ENCODE results near the gene ADCY4.

ADCY4 gene

DNA sequence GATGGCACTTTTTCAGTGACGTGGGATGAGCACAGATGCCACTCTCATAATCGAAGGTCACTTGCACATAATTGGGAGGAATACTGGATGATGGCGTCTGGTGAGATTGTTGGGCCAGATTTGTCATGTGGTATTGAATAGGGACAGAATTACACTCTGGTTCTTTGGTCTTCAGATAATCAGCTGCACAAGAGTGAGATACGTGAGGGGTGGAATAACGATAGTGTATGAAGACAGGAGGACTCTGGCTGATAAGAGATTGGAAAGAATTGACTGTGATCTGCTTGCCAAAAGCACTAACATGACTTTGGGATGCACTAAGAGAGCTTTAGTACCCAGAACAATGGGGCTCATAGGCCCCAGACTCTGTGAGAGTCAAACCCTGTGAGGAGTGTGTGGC lies 56.4 kb downstream of the ADCY4 start:
- DNase-seq (ENCODE audit: low read depth): no peak
- TF ChIP-seq, protein P1, sequence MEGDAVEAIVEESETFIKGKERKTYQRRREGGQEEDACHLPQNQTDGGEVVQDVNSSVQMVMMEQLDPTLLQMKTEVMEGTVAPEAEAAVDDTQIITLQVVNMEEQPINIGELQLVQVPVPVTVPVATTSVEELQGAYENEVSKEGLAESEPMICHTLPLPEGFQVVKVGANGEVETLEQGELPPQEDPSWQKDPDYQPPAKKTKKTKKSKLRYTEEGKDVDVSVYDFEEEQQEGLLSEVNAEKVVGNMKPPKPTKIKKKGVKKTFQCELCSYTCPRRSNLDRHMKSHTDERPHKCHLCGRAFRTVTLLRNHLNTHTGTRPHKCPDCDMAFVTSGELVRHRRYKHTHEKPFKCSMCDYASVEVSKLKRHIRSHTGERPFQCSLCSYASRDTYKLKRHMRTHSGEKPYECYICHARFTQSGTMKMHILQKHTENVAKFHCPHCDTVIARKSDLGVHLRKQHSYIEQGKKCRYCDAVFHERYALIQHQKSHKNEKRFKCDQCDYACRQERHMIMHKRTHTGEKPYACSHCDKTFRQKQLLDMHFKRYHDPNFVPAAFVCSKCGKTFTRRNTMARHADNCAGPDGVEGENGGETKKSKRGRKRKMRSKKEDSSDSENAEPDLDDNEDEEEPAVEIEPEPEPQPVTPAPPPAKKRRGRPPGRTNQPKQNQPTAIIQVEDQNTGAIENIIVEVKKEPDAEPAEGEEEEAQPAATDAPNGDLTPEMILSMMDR (conservative IDR thresholded peaks at IDR 0.05; ENCODE audit: control insufficient read depth, insufficient read depth, low read depth, low read length): no peak
- H3K4me3 ChIP-seq (ENCODE audit: control insufficient read depth, low read depth, low read length): no peak overlapping the region

DNA sequence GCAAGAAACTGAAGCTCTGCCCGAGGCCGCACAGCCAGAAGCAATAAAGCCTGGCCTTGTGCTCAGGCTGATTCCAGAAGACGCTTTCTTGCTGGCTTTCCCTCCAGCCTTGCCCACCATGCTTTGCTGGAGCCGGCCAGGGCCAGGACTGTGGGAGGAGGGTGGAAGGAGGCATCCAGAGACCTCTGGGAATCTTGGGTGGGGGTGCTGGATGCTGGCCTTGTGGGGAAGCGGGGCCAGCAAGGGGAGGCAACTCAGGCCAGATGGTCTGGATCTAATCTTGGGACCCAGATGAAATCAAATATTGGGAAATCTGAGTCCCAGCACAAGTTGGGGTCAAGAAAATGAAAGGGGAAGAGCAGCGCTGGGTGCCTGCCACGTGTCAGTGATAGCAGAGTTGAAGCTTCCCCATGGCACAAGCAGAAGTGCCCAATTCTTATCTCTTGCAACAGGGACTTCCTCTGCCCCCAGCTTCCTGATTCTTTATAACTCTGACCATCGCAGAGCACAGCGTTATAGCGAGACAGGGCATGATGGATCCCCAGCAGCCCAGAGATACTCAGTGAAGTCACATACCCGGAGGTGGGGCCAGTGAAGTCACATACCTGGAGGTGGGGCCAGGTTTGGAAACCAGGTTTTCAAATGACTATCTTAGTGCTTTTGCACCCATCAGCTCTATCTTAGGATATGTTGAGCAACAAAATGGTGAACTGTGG lies 57.1 kb downstream of the ADCY4 start:
- DNase-seq (ENCODE audit: low read depth): no peak
- no peak overlapping the region for H3K4me3 ChIP-seq (ENCODE audit: control insufficient read depth, low read depth, low read length)
- TF ChIP-seq, protein P1 (conservative IDR thresholded peaks at IDR 0.05; ENCODE audit: control insufficient read depth, insufficient read depth, low read depth, low read length): no peak

DNA sequence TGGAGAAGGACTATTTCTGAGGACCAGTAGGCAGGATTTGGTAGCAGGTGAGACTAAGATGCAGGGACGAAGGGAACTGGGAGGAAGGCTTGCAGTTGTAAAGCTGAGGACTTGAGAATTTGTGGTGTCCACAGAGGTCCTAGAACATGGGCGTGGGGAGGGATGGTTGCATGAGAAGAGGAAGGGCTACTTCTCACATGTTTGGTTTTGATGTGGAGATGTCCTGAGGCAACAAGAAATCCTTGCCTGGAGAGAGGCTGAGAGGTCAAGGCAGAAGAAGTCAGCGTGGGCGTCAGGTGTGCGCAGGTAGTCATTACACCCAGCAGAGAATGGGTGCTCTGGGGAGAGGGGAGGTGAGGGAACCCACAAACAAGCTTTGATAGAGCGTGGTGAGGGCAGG lies 57.8 kb downstream of the ADCY4 start:
- DNase-seq (ENCODE audit: low read depth): no peak
- TF ChIP-seq, protein P1 (conservative IDR thresholded peaks at IDR 0.05; ENCODE audit: control insufficient read depth, insufficient read depth, low read depth, low read length): no peak
- no peak overlapping the region for H3K4me3 ChIP-seq (ENCODE audit: control insufficient read depth, low read depth, low read length)

DNA sequence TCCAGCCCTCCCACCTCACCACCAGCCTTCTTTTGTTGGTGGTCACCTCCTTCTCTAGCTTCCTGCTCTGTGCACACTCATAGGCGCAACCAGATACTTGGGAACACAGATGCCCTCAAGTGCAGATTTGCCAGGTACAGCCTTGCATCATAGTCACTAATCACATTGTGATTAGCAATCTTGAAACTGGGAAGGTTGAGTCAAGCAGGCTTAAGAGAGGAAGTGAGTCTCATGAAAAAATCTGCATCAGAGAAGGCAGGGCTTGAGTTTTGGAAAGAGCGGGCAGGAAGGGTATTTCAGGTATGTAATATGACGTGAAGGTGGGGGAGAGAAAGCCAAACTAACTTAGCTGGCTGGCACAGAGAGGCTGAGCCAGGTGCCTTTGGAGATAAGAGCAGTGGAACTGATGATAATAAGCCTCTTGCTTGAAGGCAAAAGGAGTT lies 60.7 kb downstream of the ADCY4 start:
- TF ChIP-seq, protein P1 (conservative IDR thresholded peaks at IDR 0.05; ENCODE audit: control insufficient read depth, insufficient read depth, low read depth, low read length): no peak
- no peak overlapping the region for H3K4me3 ChIP-seq (ENCODE audit: control insufficient read depth, low read depth, low read length)
- peak; percentile 6 for DNase-seq (ENCODE audit: low read depth)

DNA sequence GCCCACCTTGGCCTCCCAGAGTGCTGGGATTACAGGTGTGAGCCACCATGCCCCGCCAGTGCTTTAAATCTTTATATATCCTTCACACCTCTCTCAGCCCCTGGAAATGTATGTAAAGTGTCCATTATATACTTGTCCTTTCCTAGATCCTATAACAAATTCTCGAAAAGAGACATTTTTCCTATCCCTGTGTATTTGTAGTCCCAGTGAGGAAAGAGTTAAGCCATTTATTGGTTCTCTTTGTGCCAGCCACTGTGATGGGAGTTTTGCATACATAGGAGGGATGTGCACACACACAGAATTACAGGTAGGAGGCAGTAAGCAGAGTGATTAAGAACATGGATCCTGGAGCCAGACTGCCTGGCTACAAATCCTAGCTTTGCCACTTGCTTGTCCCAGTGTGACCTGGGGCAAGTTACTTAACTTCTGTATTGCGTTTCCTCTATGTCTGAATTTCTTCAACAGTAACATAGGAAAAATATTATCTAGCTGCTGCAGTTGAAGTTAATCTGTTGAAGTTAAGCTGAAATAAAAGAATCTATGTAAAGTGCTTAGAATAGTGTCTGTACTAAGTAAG lies 61.4 kb downstream of the ADCY4 start:
- H3K4me3 ChIP-seq (ENCODE audit: control insufficient read depth, low read depth, low read length): no peak overlapping the region
- DNase-seq (ENCODE audit: low read depth): no peak

DNA sequence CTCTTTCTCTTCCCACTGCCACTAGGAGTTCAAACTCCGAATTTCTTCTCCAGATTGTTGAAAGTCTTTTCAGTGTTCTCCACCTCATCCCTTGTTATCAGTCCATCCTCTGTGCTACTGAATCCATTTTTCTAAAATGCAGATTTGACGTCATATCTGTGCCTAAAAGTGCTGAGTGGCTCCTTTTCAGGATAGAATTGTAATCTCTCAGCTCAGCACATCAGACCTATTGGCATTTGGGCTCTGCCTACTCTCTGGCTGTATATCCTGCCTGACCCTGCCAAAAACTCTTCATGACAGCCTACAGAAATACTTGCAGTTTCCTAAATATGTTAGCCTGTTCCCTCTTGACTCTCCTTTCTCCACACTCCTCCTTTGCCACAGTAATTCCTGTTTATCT lies 62.4 kb downstream of the ADCY4 start:
- TF ChIP-seq, protein P1 (conservative IDR thresholded peaks at IDR 0.05; ENCODE audit: control insufficient read depth, insufficient read depth, low read depth, low read length): no peak
- no peak overlapping the region for H3K4me3 ChIP-seq (ENCODE audit: control insufficient read depth, low read depth, low read length)
- no peak for DNase-seq (ENCODE audit: low read depth)

More for the DNA sequence above, 61.4 kb downstream of the ADCY4 start:
- TF ChIP-seq, protein P1 (conservative IDR thresholded peaks at IDR 0.05; ENCODE audit: control insufficient read depth, insufficient read depth, low read depth, low read length): no peak

All from fibroblast of mammary gland (primary cell).